Thyroid gland (tissue), 4 donors: ENCODE data around the gene KCNG4. TPM values are rescaled to one million over a fixed set of nuclear protein-coding genes. Genes with fewer than 3 reads are reported as not detected.
A peak's percentile ranks its signal among the peaks of the same experiment; 100 is the strongest.

Source experiments
- DNase-seq, 2 donors: peaks; one replicate each; pipeline ENCODE4 v3.0.0-alpha.2; 2019
- H3K27ac ChIP-seq, 3 donors: fragments of 200-600 bp; sonication (generic); 1 replicate in 2 of 3; 2 replicates in 1 of 3; pipeline ENCODE4 v1.5.1; 2016 to 2019; ENCODE audit warnings: mild to moderate bottlenecking in 1 of 3, moderate library complexity in 1 of 3
- H3K27me3 ChIP-seq: fragments of 200-600 bp; sonication (generic); one replicate; pipeline ENCODE4 v1.5.1; 2019
- H3K36me3 ChIP-seq, 2 donors: fragments of 200-600 bp; sonication (generic); one replicate each; pipeline ENCODE4 v1.5.1; 2016 to 2019
- H3K4me1 ChIP-seq, 2 donors: fragments of 200-600 bp; sonication (generic); one replicate each; pipeline ENCODE4 v1.5.1; 2017 to 2019
- H3K4me3 ChIP-seq, 3 donors: fragments of 200-600 bp; sonication (generic); replicated peaks in 1 of 3; 1 replicate in 2 of 3; 2 replicates in 1 of 3; pipeline ENCODE4 v1.5.1; 2016; ENCODE audit warnings: mild to moderate bottlenecking in 1 of 3
- H3K9me3 ChIP-seq: fragments of 200-600 bp; sonication (generic); one replicate; pipeline ENCODE4 v1.5.1; 2017
- POLR2A ChIP-seq, 2 donors: fragments of 450-650 bp; IDR thresholded peaks; one replicate each; pipeline ENCODE4 v1.6.1; 2017; ENCODE audit warnings: antibody characterized with exemption in 2 of 2, mild to moderate bottlenecking in 2 of 2, moderate library complexity in 1 of 2
- WGBS, 2 donors: methylation state at CpG; one replicate each; pipeline ENCODE4 v1.1.5; 2017; 5-methylcytosine and 5-hydroxymethylcytosine counted together
- intact Hi-C: fragments of 100-400 bp; cut with DNase I; formaldehyde crosslinking; loops from one replicate; pipeline ENCODE4 v1.15.1; 2023
- total RNA-seq, 4 donors: library from RNA; depleted of rRNA; stranded (reverse); fragments of >200 nt; gene quantifications; one replicate each; pipeline ENCODE4 v1.2.3, GENCODE V29; 2016
- TF ChIP-seq, protein P1 (sequence below), 6 experiments: fragments of 200-600 bp in 3 of 6; fragments of 450-650 bp in 3 of 6; sonication (generic) in 3 of 6; IDR thresholded peaks; one replicate each; pipeline ENCODE4 v1.5.1; 2016 to 2019; ENCODE audit warnings: antibody characterized with exemption in 6 of 6, mild to moderate bottlenecking in 2 of 6, inconsistent platforms in 1 of 6, moderate library complexity in 1 of 6

KCNG4 gene
- total RNA-seq, 4 donors from 2014 or later = not detected

- no peak for TF ChIP-seq POLR2A (IDR thresholded peaks at IDR 0.05)
- TF ChIP-seq, protein P1, sequence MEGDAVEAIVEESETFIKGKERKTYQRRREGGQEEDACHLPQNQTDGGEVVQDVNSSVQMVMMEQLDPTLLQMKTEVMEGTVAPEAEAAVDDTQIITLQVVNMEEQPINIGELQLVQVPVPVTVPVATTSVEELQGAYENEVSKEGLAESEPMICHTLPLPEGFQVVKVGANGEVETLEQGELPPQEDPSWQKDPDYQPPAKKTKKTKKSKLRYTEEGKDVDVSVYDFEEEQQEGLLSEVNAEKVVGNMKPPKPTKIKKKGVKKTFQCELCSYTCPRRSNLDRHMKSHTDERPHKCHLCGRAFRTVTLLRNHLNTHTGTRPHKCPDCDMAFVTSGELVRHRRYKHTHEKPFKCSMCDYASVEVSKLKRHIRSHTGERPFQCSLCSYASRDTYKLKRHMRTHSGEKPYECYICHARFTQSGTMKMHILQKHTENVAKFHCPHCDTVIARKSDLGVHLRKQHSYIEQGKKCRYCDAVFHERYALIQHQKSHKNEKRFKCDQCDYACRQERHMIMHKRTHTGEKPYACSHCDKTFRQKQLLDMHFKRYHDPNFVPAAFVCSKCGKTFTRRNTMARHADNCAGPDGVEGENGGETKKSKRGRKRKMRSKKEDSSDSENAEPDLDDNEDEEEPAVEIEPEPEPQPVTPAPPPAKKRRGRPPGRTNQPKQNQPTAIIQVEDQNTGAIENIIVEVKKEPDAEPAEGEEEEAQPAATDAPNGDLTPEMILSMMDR (IDR thresholded peaks at IDR 0.05) = no peak
- H3K9me3 ChIP-seq = no peaks in the 10 kb centered on the region
- no peak for DNase-seq
- H3K4me1 ChIP-seq = peaks cover 8 to 9% of the 10 kb centered on the region in 2 donors
- peaks cover 36 to 42% of the 10 kb centered on the region in 2 donors for H3K36me3 ChIP-seq
- 88 to 98% methylated on average over 5 of the region's 5 CpGs for WGBS, 2 donors
- peak overlapping the region in 1 of 3 donors; percentile 28 for H3K27ac ChIP-seq
- H3K27me3 ChIP-seq = no peaks in the 10 kb centered on the region
- no peak overlapping the region for H3K4me3 ChIP-seq
- intact Hi-C loops = loop anchor here (5.0 to 10.0 kb wide), 2 partner anchors 96 to 219 kb away; partner anchors contain the start of gene NECAB2
Measured at GRCh38 chr16:84183572-84183875, 56.3 kb downstream of the KCNG4 start.

- WGBS, 2 donors = 96 to 98% methylated on average over 26 of the region's 26 CpGs
- Histone ChIP-seq H3K4me1 (peaks cover 8 to 15% of the 10 kb centered on the region in 2 donors), H3K27me3 (no peaks in the 10 kb centered on the region), H3K9me3 (no peaks in the 10 kb centered on the region), H3K4me3 (no peak overlapping the region), H3K27ac (peak overlapping the region in 1 of 3 donors; percentile 28), H3K36me3 (peaks cover 36 to 44% of the 10 kb centered on the region in 2 donors)
- TF ChIP-seq POLR2A (IDR thresholded peaks at IDR 0.05) = no peak
- TF ChIP-seq, protein P1 (IDR thresholded peaks at IDR 0.05) = no peak
- no peak for DNase-seq
- intact Hi-C loops = loop anchor here (5.0 to 10.0 kb wide), 2 partner anchors 96 to 218 kb away; partner anchors contain the start of gene NECAB2
Measured at GRCh38 chr16:84182680-84183571, 56.9 kb downstream of the KCNG4 start.

GRCh38 chr16:84182104-84182503 lies 57.7 kb downstream of the KCNG4 start:
- Histone ChIP-seq H3K9me3 (no peaks in the 10 kb centered on the region), H3K27ac (no peak overlapping the region), H3K4me1 (peaks cover 12 to 23% of the 10 kb centered on the region in 2 donors), H3K36me3 (peaks cover 36 to 44% of the 10 kb centered on the region in 2 donors), H3K4me3 (no peak overlapping the region), H3K27me3 (no peaks in the 10 kb centered on the region)
- TF ChIP-seq POLR2A (IDR thresholded peaks at IDR 0.05) = no peak
- TF ChIP-seq, protein P1 (IDR thresholded peaks at IDR 0.05) = no peak
- DNase-seq = no peak
- WGBS, 2 donors = 91 to 96% methylated on average over 13 to 17 of the region's 18 CpGs
- intact Hi-C loops = loop anchor here (5.0 to 10.0 kb wide), 2 partner anchors 95 to 217 kb away; partner anchors contain the start of gene NECAB2

GRCh38 chr16:84181144-84181915 lies 58.5 kb downstream of the KCNG4 start:
- WGBS, 2 donors = 95% methylated on average over 29 to 41 of the region's 41 CpGs

More at GRCh38 chr16:84181144-84181915, 58.5 kb downstream of the KCNG4 start:
- TF ChIP-seq POLR2A (IDR thresholded peaks at IDR 0.05) = no peak
- TF ChIP-seq, protein P1 (IDR thresholded peaks at IDR 0.05) = no peak
- Histone ChIP-seq H3K9me3 (no peaks in the 10 kb centered on the region), H3K36me3 (peaks cover 36 to 44% of the 10 kb centered on the region in 2 donors), H3K27ac (no peak overlapping the region), H3K4me1 (peaks cover 19 to 31% of the 10 kb centered on the region in 2 donors), H3K27me3 (no peaks in the 10 kb centered on the region), H3K4me3 (no peak overlapping the region)
- DNase-seq = no peak
- intact Hi-C loops = loop anchor here (5.0 to 10.0 kb wide), 2 partner anchors 94 to 217 kb away; partner anchors contain the start of gene NECAB2
